DMS79 (cell line): ENCODE data around the gene C12orf60.

ENCODE experiments used
- DNase-seq: peaks from one replicate; lab custom pipeline; 2025; lab: John Stamatoyannopoulos, UW

The C12orf60 gene

GRCh38 chr12:14873440-14874185 lies 70.1 kb downstream of the C12orf60 start:
- DNase-seq: no peak
